ENCODE data around the gene MAP4K2.
"Not testable (repeated sequence)": the region's sequence is repeated elsewhere in the genome, so short reads cannot be mapped to it uniquely, and the experiment has no call there.

Gene MAP4K2

DNA sequence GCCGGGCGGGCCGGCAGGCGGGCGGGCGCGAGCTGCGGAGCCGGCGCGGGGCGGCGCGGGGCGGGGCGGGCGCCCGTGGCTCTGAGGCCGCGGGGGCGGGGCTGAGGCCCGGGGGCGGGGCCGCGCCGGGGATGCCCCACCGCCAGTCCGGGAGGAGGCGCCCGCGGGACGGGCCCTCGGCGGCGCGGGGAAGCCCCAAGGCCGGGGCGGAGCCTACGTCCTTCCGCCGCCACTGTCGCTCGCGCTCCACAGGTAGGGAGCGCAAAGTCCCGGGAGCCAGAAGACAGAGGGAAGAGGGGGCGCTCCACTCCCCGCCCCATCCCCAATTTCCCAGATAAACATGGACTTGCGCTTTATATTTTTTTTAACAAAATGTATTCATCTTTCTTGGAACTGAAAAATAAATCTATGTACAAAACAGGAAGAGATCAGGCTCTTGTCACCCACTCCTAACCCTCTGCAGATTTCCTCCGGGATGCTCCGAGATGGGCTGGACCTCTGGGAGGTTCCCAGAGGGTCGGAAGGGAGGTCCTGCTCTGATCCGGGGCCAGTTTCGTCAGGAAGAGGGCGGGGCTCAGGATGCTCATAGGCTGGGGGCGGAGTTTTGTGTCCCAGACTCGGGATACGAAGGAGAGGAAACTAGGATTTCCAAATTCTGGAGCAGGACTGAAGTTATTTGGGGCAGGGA lies at the start of gene MAP4K2:
Gene MAP4K2 (minus strand): TSS at position 57 of the 688 bp plus-strand sequence. CDS start 65 bp downstream, outside the sequence.
- peak; percentile 5 for DNase-seq (ENCODE audit: low read depth, low spot score)
- peak within 1 kb of the TSS; percentile 88 for H3K27ac ChIP-seq

DNA sequence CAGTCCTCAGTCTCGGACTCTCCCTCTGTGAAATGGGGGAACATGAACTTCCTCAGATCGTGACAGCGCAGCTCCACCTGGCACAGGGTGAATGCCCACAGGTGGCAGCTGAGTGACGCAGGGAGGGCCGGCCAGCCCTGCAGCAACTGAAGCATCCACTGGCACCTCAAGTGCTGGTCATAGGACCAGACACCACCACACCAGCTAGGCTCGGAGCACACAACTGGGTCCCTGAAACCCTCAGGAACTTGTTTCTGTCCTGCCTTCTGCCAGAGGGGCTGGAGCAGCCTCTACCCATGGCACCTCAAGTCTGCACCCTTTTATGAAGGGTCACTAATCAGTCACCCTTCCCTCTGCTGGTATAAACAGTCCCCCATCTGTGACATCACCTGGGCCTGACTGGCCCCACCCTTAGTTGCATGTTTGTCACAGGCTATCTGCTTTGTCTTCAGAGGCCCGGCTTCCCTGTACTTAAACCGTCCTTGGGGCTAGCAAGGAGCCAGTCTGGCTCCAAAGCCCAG lies 48.9 kb upstream of the MAP4K2 start:
- no peak for DNase-seq (ENCODE audit: low read depth, low spot score)
- peak overlapping the region; percentile 91 for H3K27ac ChIP-seq

DNA sequence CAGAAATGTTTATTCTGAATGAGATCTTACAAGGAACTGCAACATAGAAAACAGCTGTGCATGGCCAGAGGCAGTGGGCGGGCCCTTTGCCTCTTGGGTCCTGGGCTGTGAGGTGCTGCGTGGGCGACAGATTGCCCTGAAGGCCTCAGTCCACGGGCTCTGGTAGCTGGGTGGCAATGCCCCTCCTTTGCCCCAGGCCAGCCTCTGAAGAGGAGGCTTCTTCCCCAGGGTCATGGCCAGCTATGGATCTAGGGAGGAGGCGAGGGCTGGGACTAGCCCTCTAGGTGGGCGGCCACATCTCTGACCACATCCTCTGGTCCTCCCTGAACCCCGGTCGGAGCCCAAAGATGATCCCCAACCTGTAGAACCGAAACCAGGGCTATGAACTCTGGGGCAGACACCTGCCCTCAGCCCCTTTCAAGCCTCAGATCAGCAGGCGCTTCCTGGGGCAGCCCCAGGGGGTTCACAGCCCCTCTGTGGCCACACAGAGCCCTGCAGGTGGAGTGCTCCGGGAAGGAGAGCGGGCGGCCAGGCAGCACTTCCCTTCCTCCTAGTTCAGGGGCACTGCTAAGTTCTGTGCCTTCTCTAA lies 48.1 kb upstream of the MAP4K2 start:
- peak overlapping the region; percentile 91 for H3K27ac ChIP-seq
- no peak for DNase-seq (ENCODE audit: low read depth, low spot score)

DNA sequence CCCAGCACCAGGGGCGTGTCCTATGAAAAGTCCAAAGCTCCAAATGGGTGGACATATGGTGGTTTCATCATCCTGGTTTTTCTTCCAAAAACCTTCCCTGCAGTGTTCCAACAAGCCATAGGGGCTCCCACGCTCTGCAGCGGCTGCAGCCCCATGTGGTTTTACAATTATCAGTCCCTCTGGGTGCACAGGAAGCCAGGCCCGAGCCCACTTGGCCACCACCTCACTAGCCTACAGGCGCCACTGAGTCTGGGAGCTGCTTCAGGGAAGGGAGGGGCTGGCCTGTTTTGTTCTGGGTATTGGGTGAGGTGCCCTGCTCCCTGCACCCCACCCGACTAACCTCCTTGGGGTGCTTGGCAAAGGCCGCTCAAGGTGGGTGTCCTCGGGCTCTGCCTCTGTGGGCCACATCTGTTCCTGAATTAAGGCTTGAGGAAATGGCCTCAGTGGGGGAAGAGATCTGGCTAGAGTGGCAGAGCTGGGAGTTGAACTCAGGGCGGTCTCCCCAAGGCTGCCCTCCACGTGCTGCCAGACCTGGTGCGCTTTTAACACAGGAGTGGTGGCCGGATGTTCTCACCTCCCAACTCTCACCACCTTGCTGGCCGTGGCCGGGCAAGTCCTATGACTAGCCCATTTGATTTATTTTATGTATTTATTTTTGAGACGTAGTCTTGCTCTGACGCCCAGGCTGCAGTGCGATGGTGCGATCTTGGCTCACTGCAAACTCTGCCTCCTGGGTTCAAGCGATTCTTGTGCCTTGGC lies 46.8 kb upstream of the MAP4K2 start:
- DNase-seq (ENCODE audit: low read depth, low spot score) = no peak
- H3K27ac ChIP-seq = peak overlapping the region; percentile 91

DNA sequence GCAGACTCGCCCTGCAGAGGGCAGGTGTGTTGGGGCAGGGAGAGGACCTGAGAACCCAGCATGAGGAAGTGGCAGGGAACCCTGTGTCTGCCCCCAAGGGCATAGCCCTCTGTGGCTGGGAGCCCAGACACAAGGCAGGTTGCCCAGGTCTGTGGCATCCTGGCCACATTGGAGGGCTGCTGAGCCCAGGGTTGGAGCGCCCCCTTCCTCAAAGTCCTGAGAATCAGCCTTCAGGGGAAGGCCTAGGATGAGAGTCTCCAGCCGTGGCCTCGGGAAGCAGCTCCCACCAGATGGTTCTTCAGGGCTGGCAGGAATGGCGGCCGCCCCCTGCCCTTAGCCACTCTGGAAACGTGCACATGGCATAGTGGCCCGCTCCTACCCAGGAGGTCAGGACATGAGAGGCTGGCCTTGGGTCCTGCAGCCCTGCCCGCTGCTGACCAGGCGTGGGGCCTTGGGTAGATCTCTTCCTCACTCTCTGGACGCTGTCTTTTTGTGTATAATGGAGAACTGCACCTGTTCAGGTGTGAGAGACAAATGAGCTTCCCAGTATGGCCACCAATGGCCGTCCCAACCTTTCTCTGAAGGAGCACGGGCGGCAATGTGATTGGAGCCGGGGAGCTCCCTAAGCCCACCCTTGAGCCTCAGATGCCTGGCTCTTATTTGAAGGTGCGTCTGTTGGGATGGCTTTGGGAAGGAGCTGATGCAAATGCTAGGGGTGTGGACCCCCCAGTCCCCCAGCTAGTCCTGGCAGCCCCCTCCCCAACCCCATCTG lies 46.0 kb upstream of the MAP4K2 start:
- peak overlapping the region; percentile 9 for H3K27ac ChIP-seq
- no peak for DNase-seq (ENCODE audit: low read depth, low spot score)

DNA sequence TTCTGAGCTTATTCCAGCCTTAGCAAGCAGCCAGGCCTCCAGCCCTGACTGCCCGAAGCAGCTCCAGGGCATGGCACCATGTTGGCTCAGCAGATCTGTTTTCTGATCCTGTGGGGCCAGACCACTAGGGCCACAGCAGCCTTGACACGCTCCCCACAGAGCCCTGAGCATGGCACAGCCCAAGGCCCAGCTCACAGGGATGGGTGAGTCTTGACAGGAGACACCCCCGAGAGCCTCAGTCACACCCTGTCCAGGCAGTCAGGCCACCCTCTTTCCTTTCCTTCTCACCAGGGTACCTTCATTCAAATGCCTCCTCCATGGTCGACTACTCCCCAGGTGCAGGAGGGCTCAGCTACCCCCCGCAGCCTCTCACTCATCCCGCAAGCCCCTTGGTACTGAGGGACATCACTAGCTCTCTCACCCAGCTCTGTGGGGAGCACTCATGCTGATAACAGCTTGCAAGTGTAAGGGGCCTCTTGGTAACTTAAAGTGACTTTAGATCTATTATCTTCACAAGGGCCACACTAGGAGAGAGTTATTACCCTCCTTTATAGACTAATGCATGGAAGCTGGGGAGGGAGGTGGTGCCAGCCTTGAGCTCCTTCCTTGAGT lies 45.3 kb upstream of the MAP4K2 start:
- H3K27ac ChIP-seq = peak overlapping the region; percentile 9
- no peak for DNase-seq (ENCODE audit: low read depth, low spot score)

DNA sequence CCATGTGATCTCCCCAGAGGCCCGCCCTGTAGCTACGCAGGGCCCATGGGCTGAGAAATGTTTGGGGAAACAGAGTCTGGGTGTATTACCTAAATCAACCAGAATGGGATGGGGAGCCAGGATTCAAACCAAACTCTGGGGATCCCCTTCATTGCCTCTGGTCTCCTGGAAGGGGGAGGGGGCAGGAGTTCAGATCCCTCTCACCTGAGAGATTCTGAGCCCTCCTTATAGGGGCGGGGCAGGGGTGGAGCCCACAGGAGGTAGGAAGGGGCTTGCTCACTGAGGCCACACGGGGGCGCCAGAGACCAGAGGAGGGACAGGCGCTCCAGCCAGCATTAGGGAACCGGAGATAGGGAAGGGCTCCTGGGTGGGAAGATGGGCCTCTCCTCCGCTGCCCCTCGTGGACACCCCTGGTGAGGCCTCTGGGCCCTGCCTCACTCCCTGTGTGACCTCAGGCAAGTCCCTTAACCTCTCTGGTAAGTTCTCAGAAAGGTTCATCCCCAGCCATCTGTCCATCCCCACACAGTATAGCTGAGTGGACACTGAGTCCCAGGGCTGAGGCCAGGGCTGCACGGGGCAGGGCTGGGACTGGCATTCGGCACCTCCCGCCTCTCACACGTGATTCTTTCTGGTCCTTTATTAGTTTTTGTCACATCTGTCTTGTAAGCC lies 44.1 kb upstream of the MAP4K2 start:
- peak overlapping the region; percentile 90 for H3K27ac ChIP-seq
- DNase-seq (ENCODE audit: low read depth, low spot score) = no peak

DNA sequence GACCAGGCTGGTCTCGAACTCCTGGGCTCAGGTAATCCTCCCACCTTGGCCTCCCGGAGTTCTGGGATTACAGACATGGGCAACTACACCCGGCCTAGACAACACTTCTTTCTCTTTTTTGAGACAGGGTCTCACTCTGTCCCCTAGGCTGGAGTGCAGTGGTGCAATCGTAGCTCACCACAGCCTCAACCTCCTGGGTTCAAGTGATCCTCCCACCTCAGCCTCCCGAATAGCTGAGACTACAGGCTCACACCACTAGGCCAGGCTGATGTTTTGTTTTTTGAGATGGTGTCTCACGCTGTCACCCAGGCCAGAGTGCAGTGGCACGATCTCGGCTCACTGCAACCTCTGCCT lies 42.7 kb upstream of the MAP4K2 start:
- H3K27ac ChIP-seq = peak overlapping the region; percentile 90
- DNase-seq (ENCODE audit: low read depth, low spot score) = not testable (repeated sequence)

DNA sequence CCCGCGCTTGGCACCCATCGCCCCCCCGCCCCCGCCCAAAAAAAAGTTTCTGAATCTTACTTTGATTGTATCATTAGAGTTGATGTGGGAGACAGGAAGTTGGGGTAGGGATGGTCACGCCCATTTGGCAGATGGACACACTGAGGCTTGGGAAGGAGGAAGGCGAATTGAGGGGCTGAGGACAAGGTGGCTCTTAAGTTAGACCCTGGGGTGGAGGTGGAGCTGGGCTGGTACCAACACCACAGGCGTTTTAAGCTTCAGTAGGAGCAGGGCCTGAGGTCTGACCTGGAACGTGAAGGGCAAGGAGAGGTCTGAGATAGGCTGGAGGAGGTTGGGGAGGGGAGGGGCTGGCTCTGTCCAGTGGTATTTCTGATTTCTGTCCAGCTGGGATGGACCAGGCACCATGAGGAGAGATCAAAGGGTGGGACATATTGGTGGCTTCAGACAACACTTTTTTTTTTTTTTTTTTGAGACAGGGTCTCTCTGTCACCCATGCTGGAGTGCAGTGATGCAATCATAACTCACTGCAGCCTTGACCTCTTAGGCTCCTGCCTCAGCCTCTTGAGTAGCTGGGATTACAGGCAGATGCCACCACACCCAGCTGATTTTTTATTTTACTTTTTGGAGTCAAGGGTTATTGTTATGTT lies 42.2 kb upstream of the MAP4K2 start:
- DNase-seq (ENCODE audit: low read depth, low spot score) = no peak
- peak overlapping the region; percentile 90 for H3K27ac ChIP-seq

DNA sequence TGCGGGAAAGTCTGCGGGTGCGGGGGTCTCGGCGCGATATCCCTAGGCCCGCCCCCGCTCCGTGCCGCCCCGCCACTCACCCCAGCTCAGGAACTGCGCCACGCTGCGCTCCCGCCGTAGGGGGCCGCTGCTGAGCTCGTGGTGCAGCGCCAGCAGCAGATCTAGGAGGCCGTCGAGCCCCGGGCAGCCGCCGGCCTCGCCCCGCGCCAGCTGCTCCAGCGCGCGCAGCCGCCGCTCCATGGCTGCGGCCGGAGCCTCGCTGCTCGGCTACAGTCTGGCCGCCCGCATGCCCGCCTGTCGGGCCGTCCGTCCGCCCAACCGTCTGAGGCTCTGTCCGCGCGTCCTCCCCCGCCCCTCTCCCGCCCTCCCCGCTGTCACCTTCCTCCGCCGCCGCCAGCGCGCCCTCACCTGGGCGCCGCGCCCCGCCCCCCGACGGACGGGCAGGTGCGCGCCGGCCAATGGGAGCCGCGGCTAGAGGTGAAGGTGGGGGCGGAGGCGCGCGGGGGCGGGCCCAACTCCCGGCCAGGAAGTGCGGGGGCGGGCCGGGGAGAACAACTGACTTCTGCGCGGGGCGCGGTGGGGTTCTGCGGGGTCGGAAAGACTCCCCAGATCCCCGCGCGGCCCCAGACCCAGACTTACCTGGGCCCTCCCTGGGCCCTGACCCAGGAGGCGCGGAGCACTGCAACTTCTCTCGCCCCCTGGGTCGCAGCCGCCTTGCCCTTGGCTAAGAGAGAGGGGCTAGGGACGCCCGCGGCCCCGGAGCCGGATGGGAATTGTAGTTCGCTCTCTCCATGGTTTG lies 41.5 kb upstream of the MAP4K2 start, which contains the start of gene CDC42BPG:
Gene CDC42BPG (minus strand): TSS at position 324 of the 799 bp plus-strand sequence. CDS start 84 bp downstream, at position 240.
- DNase-seq (ENCODE audit: low read depth, low spot score) = no peak
- peak within 1 kb of the TSS; percentile 90 for H3K27ac ChIP-seq

DNA sequence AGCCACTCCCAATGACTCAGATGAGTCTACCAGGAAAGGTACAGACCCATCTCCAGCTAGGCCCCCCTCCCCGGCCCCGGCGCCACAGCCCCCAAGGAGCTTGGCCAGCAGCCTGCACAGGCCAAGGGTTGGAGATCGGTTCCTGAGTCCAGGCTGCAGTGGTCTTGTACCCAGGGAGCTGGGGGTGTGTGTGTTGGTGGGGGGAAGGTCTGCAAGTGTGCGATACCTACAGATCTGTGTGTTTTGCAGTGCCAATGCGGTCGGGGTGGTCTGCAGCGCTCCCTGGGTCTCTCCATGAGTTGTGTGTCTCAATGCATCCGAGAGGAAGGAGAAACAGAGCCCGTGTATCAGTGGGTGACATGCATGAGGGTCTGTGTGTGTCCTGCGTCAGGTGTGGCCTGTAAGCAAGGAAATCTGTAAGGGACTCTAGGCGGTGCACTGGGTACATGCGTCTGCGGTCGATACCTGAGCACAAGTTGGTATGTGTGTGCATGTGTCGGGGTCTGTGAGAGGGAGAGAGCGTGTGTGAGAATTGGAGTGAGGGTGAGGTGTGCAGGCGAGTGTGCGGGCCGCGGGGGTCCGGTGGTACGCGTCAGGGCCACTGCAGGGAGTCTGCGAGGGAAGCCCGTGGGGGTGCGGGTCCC lies 40.8 kb upstream of the MAP4K2 start:
- peak overlapping the region; percentile 90 for H3K27ac ChIP-seq
- no peak for DNase-seq (ENCODE audit: low read depth, low spot score)

DNA sequence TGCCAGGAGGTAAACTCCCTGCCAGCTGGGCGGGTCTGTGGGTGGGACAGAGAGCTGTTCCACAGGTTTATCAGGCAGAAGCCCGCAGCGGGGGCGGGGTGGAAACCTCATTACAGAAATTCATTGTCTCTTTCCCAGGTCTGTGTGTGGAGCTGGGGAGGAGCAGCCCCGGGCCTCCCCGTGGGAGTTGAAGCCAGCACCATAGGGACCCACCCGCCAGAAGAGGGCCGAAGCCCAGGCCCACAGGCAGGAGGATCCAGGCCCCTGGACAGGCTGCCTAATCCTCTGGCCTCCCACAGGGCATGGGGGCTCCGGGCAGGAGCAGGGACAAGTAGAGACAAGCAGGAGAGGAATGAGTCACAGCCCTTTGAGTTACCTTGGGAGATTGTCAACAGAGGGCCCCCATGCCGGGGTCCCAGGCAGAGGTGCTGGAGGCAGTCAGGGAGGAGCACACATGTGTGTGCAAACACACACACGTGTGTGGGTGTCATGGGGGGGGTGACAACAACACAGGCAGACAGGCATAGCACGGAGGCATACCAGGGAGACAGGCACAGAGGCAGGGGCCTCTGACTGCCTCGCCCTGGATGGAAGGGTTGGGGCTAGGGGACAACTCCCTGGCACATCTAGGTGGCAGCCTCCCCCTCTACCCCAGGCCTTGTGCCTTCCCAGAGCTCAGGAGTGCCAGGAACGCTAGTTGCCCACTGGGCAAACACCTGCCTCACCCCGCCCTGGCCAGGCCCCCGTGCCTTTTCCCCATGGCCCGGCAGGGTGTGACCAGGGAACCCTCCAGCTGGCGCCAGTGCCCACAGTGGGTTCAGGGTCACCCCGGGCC lies 40.1 kb upstream of the MAP4K2 start:
- peak overlapping the region; percentile 90 for H3K27ac ChIP-seq
- DNase-seq (ENCODE audit: low read depth, low spot score) = no peak

DNA sequence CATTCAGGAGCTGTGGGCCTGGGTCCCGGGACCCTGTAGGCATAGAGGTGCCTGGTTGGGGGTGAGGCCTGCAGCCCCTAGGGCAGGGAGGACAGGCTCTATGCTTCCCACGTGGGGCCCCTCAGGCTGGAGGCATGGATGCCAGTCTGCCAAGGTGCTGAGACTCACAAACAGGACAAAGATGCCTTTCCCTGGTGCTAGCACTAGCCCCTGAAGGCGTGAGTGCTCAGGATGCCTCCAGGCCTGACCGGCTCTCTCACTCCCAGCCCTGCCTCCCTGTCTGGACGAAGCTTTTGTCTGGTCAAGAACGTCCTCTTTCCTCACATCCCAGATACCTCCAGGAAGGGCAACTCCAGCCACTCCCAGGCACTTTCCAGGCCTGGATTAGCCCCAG lies 39.3 kb upstream of the MAP4K2 start:
- peak overlapping the region; percentile 90 for H3K27ac ChIP-seq
- DNase-seq (ENCODE audit: low read depth, low spot score) = no peak

DNA sequence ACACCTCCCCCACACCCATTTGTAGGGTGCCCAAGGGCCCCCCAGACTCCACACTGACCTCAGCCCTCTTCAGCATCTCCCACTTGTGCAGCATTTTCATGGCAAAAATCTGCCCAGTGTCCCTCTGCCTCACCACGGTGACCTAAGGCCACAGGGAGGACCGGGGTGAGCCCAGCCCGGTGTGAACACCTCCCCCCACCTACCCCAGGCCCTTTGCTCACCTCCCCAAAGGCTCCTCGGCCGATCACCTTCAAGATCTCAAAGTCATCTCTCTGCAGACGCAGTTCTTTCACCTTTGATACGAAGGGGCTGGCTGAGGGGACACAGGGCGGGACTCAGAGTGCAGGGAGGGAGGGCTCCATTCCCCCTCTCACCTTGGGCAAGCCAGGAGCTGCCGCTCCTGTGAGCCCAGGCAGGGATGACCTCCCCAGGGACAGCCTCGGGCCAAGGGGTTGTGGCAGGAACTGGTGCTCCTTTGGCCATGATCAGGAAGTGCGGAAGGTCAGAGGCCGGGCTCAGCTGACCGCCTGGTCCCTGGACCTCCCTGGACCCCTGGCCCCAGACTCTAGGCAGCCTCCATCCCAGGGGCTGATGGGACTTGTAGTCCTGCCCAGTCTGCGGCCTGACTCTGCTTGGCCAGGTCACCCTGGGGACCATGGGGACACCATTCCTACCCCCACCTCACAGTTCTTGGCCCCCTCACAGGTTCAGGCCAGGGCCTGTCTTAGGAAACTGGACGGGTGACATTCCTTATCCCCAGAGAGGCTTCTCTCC lies 38.8 kb upstream of the MAP4K2 start:
- DNase-seq (ENCODE audit: low read depth, low spot score) = no peak
- peak overlapping the region; percentile 90 for H3K27ac ChIP-seq

DNA sequence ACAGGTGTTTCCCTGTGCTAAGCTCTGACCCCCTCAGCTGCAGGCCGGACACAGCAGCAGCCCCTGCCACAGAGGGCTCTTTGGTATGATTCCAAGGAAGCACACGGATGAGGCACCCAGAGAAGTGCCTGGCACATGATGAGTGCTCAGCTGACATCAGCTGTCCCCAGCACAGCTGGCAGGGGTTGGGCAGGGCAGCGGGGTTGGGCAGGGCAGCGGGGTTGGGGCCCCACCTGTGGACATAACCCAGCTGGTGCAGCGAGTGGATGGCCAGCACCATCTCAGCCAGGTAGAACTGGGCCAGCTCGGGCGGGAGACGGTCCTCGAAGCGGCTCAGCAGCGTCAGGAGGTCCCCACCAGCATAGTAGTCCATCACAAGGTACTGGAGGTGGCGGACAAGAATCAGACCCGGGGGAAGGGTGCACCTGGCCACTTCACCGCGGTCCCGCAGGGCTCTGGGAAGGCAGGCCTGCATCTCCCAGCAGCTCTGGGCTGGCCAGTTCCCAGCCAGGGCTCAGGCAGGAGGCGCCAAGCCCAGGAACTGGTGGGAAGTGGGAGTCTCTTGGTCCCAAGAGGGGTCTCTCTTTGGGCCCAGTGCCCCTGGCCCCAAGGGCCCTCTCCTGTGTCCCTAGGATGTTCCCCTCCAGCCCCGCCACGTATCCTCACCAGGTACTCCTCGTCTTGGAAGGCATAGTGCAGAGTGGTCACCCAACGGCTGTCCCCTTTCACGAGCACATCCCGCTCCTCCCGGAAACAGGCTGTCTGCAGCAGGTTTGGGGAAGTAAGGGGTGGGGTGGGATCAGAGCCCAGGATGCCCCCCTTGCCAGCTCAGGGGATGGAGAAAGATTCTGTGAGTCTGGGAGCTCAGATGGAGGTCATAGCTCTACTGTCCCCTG lies 37.1 kb upstream of the MAP4K2 start:
- no peak for DNase-seq (ENCODE audit: low read depth, low spot score)
- H3K27ac ChIP-seq = peak overlapping the region; percentile 17
